Smooth muscle cell (in vitro differentiated cells): ENCODE results near the gene KLHDC8A. TPM values are rescaled to one million over a fixed set of nuclear protein-coding genes. Genes with fewer than 3 reads are reported as not detected.

Experiments
- DNase-seq: peaks from one replicate; lab custom pipeline; 2025; ENCODE audit not compliant: unreplicated experiment; lab: John Stamatoyannopoulos, UW
- H2AFZ ChIP-seq: fragments of 200-600 bp; sonication (generic); 2 replicates; pipeline ENCODE4 v1.6.0; 2016; ENCODE audit warnings: antibody characterized with exemption, low read depth, mild to moderate bottlenecking
- H3F3A ChIP-seq: fragments of 200-600 bp; sonication (generic); 2 replicates; pipeline ENCODE4 v1.6.0; 2017; ENCODE audit warnings: antibody characterized with exemption, low read depth
- H3K27ac ChIP-seq: fragments of 200-600 bp; sonication (generic); 2 replicates; pipeline ENCODE4 v1.5.1; 2016; ENCODE audit warnings: low read depth, mild to moderate bottlenecking
- H3K27me3 ChIP-seq: fragments of 200-600 bp; sonication (generic); 2 replicates; pipeline ENCODE4 v1.6.1; 2016; ENCODE audit warnings: low read depth, mild to moderate bottlenecking
- H3K36me3 ChIP-seq: fragments of 200-600 bp; sonication (generic); 2 replicates; pipeline ENCODE4 v1.5.1; 2016; ENCODE audit warnings: low read depth
- H3K4me1 ChIP-seq: fragments of 200-600 bp; sonication (generic); 2 replicates; pipeline ENCODE4 v1.5.1; 2016; ENCODE audit warnings: low read depth
- H3K4me2 ChIP-seq: fragments of 200-600 bp; sonication (generic); 2 replicates; pipeline ENCODE4 v1.6.0; 2016; ENCODE audit warnings: mild to moderate bottlenecking
- H3K4me3 ChIP-seq: fragments of 200-600 bp; sonication (generic); 2 replicates; pipeline ENCODE4 v1.5.1; 2016; ENCODE audit warnings: mild to moderate bottlenecking
- H3K79me2 ChIP-seq: fragments of 200-600 bp; sonication (generic); 2 replicates; pipeline ENCODE4 v1.6.0; 2016; ENCODE audit warnings: low read depth, mild to moderate bottlenecking
- H3K9ac ChIP-seq: fragments of 200-600 bp; sonication (generic); 2 replicates; pipeline ENCODE4 v1.6.0; 2016; ENCODE audit warnings: low read depth
- H3K9me3 ChIP-seq: fragments of 200-600 bp; sonication (generic); replicated peaks from 2 replicates; pipeline ENCODE4 v1.5.1; 2016; ENCODE audit warnings: low read depth
- H4K20me1 ChIP-seq: fragments of 200-600 bp; sonication (generic); 2 replicates; pipeline ENCODE4 v1.6.0; 2016; ENCODE audit warnings: low read depth
- WGBS: methylation state at CpG from one replicate; pipeline ENCODE4 v1.1.7; 2016; ENCODE audit warnings: low lambda C conversion rate; 5-methylcytosine and 5-hydroxymethylcytosine counted together
- polyA plus RNA-seq: library from polyadenylated mRNA; unstranded; fragments of >200 nt; fragmentation: Nextera tagmentation; extraction: Ambion mirVana; gene quantifications from 2 replicates; pipeline ENCODE4 v1.2.1, GENCODE V29; 2016
- total RNA-seq: library from RNA; depleted of rRNA; stranded (reverse); fragments of >200 nt; gene quantifications from 2 replicates; pipeline ENCODE4 v1.2.3, GENCODE V29; 2014
- TF ChIP-seq, protein P1 (sequence below): fragments of 200-600 bp; sonication (generic); IDR thresholded peaks from 2 replicates; pipeline ENCODE4 v1.5.1; 2017; ENCODE audit warnings: borderline replicate concordance, mild to moderate bottlenecking, antibody characterized with exemption; ENCODE audit not compliant: insufficient read depth, poor library complexity, severe bottlenecking

KLHDC8A gene
- total and polyA plus RNA-seq, 2 experiments from 2014 or later = 0.33 TPM; not detected in 1

DNA sequence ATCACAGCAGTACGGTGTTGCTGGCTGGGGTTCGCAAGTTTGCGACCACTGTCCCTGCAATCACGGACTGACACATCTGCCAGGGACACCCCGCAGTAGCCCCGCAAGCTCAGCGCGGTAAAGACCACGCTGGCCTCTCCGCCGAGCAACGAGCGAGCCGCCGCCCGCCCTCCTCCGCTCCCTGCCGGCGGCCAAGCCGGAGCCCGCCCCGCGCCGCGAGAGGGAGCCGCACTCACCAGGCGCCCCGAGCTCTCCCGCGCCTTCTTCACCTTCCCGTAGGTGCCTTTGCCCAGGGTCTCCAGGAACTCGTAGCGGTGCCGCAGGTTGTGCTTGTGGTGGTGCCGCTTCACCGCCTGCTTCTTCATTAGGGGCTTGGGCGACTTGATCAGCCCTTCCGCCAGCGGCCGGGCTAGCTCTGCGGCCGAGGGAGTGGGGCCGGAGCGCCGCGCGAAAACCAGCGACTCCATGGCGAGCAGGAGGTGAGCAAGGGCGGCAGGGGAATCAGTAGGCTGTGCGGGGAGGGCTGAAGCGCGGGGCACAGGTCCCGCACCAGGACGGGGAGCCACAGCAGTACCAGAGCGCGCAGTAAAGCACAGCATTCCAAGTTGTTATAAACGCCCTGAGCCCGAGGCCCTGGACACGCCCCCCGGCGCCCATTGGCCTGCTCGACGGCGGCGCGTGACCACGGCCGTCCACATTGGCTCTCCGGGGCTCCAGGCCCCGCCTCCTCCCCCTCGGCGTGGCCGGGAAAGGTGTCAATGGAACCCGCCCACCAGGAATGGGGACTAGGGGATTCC lies 35.4 kb downstream of the KLHDC8A start, which contains the start of gene NUAK2:
Gene NUAK2 (minus strand): TSS at position 584 of the 797 bp plus-strand sequence. CDS start 117 bp downstream, at position 467.
- TF ChIP-seq, protein P1, sequence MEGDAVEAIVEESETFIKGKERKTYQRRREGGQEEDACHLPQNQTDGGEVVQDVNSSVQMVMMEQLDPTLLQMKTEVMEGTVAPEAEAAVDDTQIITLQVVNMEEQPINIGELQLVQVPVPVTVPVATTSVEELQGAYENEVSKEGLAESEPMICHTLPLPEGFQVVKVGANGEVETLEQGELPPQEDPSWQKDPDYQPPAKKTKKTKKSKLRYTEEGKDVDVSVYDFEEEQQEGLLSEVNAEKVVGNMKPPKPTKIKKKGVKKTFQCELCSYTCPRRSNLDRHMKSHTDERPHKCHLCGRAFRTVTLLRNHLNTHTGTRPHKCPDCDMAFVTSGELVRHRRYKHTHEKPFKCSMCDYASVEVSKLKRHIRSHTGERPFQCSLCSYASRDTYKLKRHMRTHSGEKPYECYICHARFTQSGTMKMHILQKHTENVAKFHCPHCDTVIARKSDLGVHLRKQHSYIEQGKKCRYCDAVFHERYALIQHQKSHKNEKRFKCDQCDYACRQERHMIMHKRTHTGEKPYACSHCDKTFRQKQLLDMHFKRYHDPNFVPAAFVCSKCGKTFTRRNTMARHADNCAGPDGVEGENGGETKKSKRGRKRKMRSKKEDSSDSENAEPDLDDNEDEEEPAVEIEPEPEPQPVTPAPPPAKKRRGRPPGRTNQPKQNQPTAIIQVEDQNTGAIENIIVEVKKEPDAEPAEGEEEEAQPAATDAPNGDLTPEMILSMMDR = peak; percentile 15
- H3K79me2 ChIP-seq = peaks cover 48% of the 10 kb centered on the region

DNA sequence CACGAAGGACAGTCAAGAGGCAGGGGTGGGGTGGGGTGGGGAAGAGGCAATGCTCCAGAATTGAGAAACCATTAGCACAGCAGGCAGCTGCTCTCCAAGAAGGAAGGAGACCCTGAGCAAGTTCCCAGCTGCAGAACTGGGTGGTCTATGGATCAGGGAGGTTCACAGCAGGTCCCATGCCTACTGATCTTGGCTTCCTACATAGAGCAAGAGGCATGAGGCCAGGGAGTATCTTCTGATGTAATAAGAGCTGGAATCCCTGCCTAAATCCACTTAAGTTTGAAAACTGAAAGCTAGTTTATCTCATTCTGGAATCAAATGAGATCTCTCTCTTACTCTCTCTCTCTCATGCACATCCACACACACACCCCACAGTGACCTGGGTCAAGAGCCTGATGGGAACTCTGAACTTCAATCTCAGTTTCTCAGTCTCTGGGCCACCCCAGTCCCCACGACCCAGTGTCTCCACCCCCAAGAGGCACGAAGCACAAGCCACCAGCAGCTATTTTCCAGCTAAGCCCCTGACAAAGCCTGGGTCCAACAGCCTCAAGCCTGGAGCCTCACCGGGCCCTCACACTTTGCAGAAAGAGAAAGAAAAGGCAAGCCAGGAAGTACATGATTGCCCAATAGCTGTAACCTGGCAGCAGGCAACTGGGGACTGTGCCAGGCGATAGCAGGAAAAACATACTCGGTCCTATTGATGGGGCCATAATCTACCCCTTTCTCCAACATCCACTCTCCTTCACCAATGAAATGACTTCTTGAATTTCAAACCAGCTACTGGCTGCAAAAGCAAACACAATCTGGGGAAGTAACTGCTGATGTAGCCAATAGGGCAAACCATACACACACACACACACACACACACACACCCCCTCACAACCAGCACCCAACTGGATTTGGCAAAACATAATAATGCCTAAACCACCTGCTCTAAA lies 37.4 kb downstream of the KLHDC8A start:
- Histone ChIP-seq H3K4me3 (peak overlapping the region; percentile 83), H3K4me1 (peaks cover 60% of the 10 kb centered on the region), H3K27ac (no peak overlapping the region), H3K36me3 (no peaks in the 10 kb centered on the region), H4K20me1 (peaks cover 67% of the 10 kb centered on the region), H3F3A (no peaks in the 10 kb centered on the region), H3K79me2 (peaks cover 68% of the 10 kb centered on the region), H3K9me3 (no peaks in the 10 kb centered on the region), H3K4me2 (peak overlapping the region; percentile 94), H2AFZ (no peak overlapping the region), H3K27me3 (no peaks in the 10 kb centered on the region), H3K9ac (no peak overlapping the region)
- TF ChIP-seq, protein P1 = no peak
- no peak for DNase-seq
- 45% methylated on average over 6 of the region's 6 CpGs for WGBS

More for the DNA sequence above, 35.4 kb downstream of the KLHDC8A start, which contains the start of gene NUAK2:
- Histone ChIP-seq H3K9me3 (no peaks in the 10 kb centered on the region), H3K9ac (peak within 1 kb of the TSS; percentile 66), H3K27me3 (no peaks in the 10 kb centered on the region), H2AFZ (peak within 1 kb of the TSS; percentile 67), H3K4me1 (peaks cover 45% of the 10 kb centered on the region), H3K4me2 (peak within 1 kb of the TSS; percentile 94), H3K27ac (peak within 1 kb of the TSS; percentile 25), H3F3A (no peaks in the 10 kb centered on the region), H4K20me1 (peaks cover 49% of the 10 kb centered on the region), H3K4me3 (peak within 1 kb of the TSS; percentile 83), H3K36me3 (no peaks in the 10 kb centered on the region)
- peak; percentile 68 for DNase-seq
- WGBS = under 1% methylated on average over 73 of the region's 75 CpGs

DNA sequence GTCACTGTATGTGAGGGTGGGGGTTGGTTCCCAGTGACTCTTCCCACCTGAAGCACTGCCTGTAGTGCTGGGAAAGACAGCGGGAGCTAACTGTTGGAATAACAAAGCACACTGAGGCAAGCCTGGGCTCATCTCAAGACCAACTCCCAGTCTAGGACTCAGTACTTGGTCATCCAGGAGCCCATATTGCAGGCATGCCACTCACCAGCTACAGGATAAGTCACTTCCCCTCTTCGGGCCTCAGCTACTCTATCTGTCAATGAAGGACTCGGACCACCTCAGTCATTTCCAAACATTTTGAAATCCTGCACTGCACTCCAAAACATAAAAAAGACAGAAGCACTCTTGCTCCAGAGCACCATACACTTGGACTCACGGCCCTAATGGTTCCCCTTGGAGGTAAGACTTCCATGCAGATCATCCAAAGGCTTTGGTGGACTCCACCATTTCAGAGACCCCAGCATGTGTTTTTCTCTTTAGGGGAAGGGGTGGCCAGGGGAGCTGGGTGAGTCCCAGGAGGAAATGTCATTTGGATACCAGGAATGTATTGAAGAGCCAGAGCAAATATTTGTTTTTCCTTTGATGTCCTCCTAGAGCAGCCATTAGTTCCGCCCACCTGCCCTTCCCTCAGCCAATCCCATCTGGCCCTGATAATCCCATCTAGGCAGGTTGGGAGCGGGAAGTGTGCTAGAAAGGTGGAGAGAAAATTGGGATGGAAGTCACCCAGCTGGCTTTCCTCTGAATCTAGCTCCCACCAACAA lies 38.3 kb downstream of the KLHDC8A start:
- Histone ChIP-seq H2AFZ (no peak overlapping the region), H3K4me3 (peak overlapping the region; percentile 83), H3K36me3 (no peaks in the 10 kb centered on the region), H3K27ac (no peak overlapping the region), H3K79me2 (peaks cover 77% of the 10 kb centered on the region), H3K27me3 (no peaks in the 10 kb centered on the region), H3K4me2 (peak overlapping the region; percentile 94), H3K9me3 (no peaks in the 10 kb centered on the region), H3K9ac (no peak overlapping the region), H4K20me1 (peaks cover 69% of the 10 kb centered on the region), H3F3A (no peaks in the 10 kb centered on the region), H3K4me1 (peaks cover 66% of the 10 kb centered on the region)
- DNase-seq = no peak
- TF ChIP-seq, protein P1 = no peak
- 82% methylated on average over 6 of the region's 6 CpGs for WGBS
